ENCODE results near the gene AIG1. TPM values are rescaled to one million over a fixed set of nuclear protein-coding genes. Genes with fewer than 3 reads are reported as not detected.

The AIG1 gene
- total and polyA plus RNA-seq, 2 of the 4 experiments (the other 2 are of a cell fraction), result 21.3 to 27.1 TPM

- no peak overlapping the region for H4K91ac ChIP-seq (ENCODE audit: insufficient read depth, low read depth, low read length)
- no peaks in the 10 kb centered on the region for H3K4me1 ChIP-seq (ENCODE audit: control insufficient read depth, insufficient read depth, low read length)
- H2BK20ac ChIP-seq (ENCODE audit: low read depth, low read length), result no peak overlapping the region
- H2AK5ac ChIP-seq (ENCODE audit: low read depth, low read length), result no peak overlapping the region
- no peak overlapping the region for H3K9ac ChIP-seq (ENCODE audit: low read depth, low read length)
- no peak overlapping the region for H2BK15ac ChIP-seq (ENCODE audit: low read depth, low read length)
- H3K4me3 ChIP-seq (ENCODE audit: insufficient read depth, low read depth, low read length), result no peak overlapping the region
- no peaks in the 10 kb centered on the region for H3K79me1 ChIP-seq (ENCODE audit: low read depth in 1 of 2, low read length in 2 of 2)
- H3K4me2 ChIP-seq (ENCODE audit: low read depth, low read length), result no peak overlapping the region
- DNase-seq (no peak), ATAC-seq (ENCODE audit: low read depth) (no peak)
- POLR2A ChIA-PET (ENCODE audit: unreplicated experiment), result no interaction called here
- in situ Hi-C loops (cut with MboI; ENCODE audit: low sequenced_read_pairs) (no loop called here), dilution Hi-C loops (cut with HindIII; ENCODE audit: low sequenced_read_pairs, unreplicated experiment) (no loop called here), intact Hi-C loops (cut with micrococcal nuclease) (no loop called here)
- H2AFZ ChIP-seq (replicated peaks; ENCODE audit: low read length, poor library complexity), result no peak overlapping the region
- H3K27ac ChIP-seq (ENCODE audit: insufficient read depth, low read length), result no peak overlapping the region
- CTCF ChIA-PET, result no interaction called here
- no peak overlapping the region for H3K18ac ChIP-seq (ENCODE audit: low read depth, low read length)
- no peak overlapping the region for H2AK9ac ChIP-seq (replicated peaks; ENCODE audit: low read depth, low read length, poor library complexity)
- no peaks in the 10 kb centered on the region for H3K27me3 ChIP-seq (ENCODE audit: control insufficient read depth, insufficient read depth, low read length)
- no peak overlapping the region for H3K56ac ChIP-seq (ENCODE audit: extremely low read depth, insufficient read depth, low read length)
- BruUV-seq (replicated peaks), result no TSS peak
- no peaks in the 10 kb centered on the region for H3K36me3 ChIP-seq (ENCODE audit: control insufficient read depth, insufficient read depth, low read length)
- no peak overlapping the region for H2BK5ac ChIP-seq (ENCODE audit: low read depth, low read length, poor library complexity, severe bottlenecking)
- H2BK120ac ChIP-seq (ENCODE audit: low read depth, low read length), result no peak overlapping the region
- no peak for TF ChIP-seq CTCF (conservative IDR thresholded peaks at IDR 0.05; ENCODE audit: low read depth, low read length)
- no peak for TF ChIP-seq RFX5 (IDR thresholded peaks at IDR 0.05; ENCODE audit: low read depth, low read length)
- no peak for TF ChIP-seq RAD21 (IDR thresholded peaks at IDR 0.05; ENCODE audit: low read length)
- TF ChIP-seq MAFK (IDR thresholded peaks at IDR 0.05; ENCODE audit: low read depth, low read length), result no peak
- TF ChIP-seq NFE2L2 (IDR thresholded peaks at IDR 0.05; ENCODE audit: low read depth, low read length), result no peak
- no peak for TF ChIP-seq USF2 (IDR thresholded peaks at IDR 0.05; ENCODE audit: low read depth, low read length)
- no peak for TF ChIP-seq BHLHE40 (IDR thresholded peaks at IDR 0.05; ENCODE audit: low read depth, low read length)
- TF ChIP-seq SMC3 (IDR thresholded peaks at IDR 0.05; ENCODE audit: low read depth, low read length), result no peak
- TF ChIP-seq FOS (IDR thresholded peaks at IDR 0.05; ENCODE audit: low read depth, low read length), result no peak
- no peak for TF ChIP-seq CHD1 (IDR thresholded peaks at IDR 0.05; ENCODE audit: low read depth, low read length)
- TF ChIP-seq CEBPB (IDR thresholded peaks at IDR 0.05; ENCODE audit: low read depth, low read length), result no peak
- no peak for TF ChIP-seq MXI1 (IDR thresholded peaks at IDR 0.05; ENCODE audit: borderline replicate concordance, low read depth, low read length)
- WGBS, 2 experiments (ENCODE audit: extremely low coverage in 2 of 2, insufficient read length in 1 of 2), result no CpG with 5 or more reads among the region's 2 CpGs
- no peak overlapping the region for H3K4ac ChIP-seq (ENCODE audit: low read depth, low read length)
- no peaks in the 10 kb centered on the region for H3K9me1 ChIP-seq (ENCODE audit: insufficient read depth, low read length)
- no peak overlapping the region for H3K23ac ChIP-seq (ENCODE audit: low read depth, low read length)
- no peaks in the 10 kb centered on the region for H3K9me3 ChIP-seq (ENCODE audit: control insufficient read depth, insufficient read depth, low read length)
- no peak overlapping the region for H4K5ac ChIP-seq (ENCODE audit: low read depth, low read length)
- H3K14ac ChIP-seq (replicated peaks; ENCODE audit: low read depth, low read length), result no peak overlapping the region
- no peaks in the 10 kb centered on the region for H4K20me1 ChIP-seq (ENCODE audit: insufficient read depth, low read length)
- H4K8ac ChIP-seq (ENCODE audit: low read depth in 2 of 2, low read length in 2 of 2), result no peak overlapping the region
These were observed 27.2 kb downstream of the AIG1 start for GRCh38 chr6:143087856-143088255.
